B cell (primary cell): Measurements from ENCODE around the gene ASTN1. TPM values are rescaled to one million over a fixed set of nuclear protein-coding genes. Genes with fewer than 3 reads are reported as not detected.

ENCODE experiments used
- ATAC-seq: fragments of 200-7000 bp; cut with Tn5 transposase; one replicate; pipeline ENCODE4 v1.10.0; 2021; ENCODE audit warnings: low read depth, mild to moderate bottlenecking, moderate number of reproducible peaks, moderate library complexity
- CTCF ChIA-PET: fragments of 350-600 bp; sonication (Branson Sonifier 250); formaldehyde crosslinking; loops from one replicate; lab custom pipeline; 2021; ENCODE audit warnings: antibody characterized with exemption, inconsistent platforms; lab: Charles Lee
- POLR2A ChIA-PET: fragments of 350-600 bp; sonication (Branson Sonifier 250); formaldehyde crosslinking; loops from one replicate; lab custom pipeline; 2021; ENCODE audit warnings: antibody characterized with exemption; lab: Charles Lee
- DNase-seq: peaks from one replicate; pipeline ENCODE4 v3.0.0; 2013
- H2AFZ ChIP-seq: 2 replicates; pipeline ENCODE4 v1.6.1; 2012; ENCODE audit warnings: mild to moderate bottlenecking, low read depth, low read length; ENCODE audit not compliant: insufficient read depth, poor library complexity, severe bottlenecking
- H3K27ac ChIP-seq, 2 donors: 1 replicate in 1 of 2; 2 replicates in 1 of 2; pipeline ENCODE4 v1.5.1; 2012 to 2013; ENCODE audit warnings: low read length in 2 of 2, mild to moderate bottlenecking in 2 of 2, moderate library complexity in 1 of 2
- H3K27me3 ChIP-seq, 4 experiments: fragments of 200-600 bp in 1 of 4; sonication (generic) in 1 of 4; replicated peaks in 1 of 4; 1 replicate in 2 of 4; 2 replicates in 2 of 4; pipeline versions ENCODE4 v1.6.1 to v1.7.0; 2013 to 2016; ENCODE audit warnings: low read length in 3 of 4, mild to moderate bottlenecking in 2 of 4, mixed read lengths in 1 of 4, moderate library complexity in 1 of 4; ENCODE audit not compliant: insufficient read depth in 4 of 4, control insufficient read depth in 3 of 4; ENCODE audit errors: control extremely low read depth in 1 of 4
- H3K36me3 ChIP-seq, 2 experiments: replicated peaks in 1 of 2; 1 replicate in 1 of 2; 2 replicates in 1 of 2; pipeline versions ENCODE4 v1.6.1 to v1.7.1; 2013; ENCODE audit warnings: low read length in 1 of 2; ENCODE audit not compliant: insufficient read depth in 2 of 2, control insufficient read depth in 1 of 2; ENCODE audit errors: control extremely low read depth in 1 of 2, extremely low read depth in 1 of 2
- H3K4me1 ChIP-seq, 2 donors: fragments of 200-600 bp in 1 of 2; sonication (generic) in 1 of 2; 1 replicate in 1 of 2; 2 replicates in 1 of 2; pipeline versions ENCODE4 v1.5.1 to v1.6.1; 2013 to 2017; ENCODE audit warnings: low read length in 2 of 2; ENCODE audit not compliant: control insufficient read depth in 2 of 2, insufficient read depth in 2 of 2
- H3K4me2 ChIP-seq: replicated peaks from 2 replicates; pipeline ENCODE3; 2012; ENCODE audit warnings: mild to moderate bottlenecking, low read depth, low read length; ENCODE audit not compliant: poor library complexity, severe bottlenecking
- H3K4me3 ChIP-seq, 5 experiments: fragments of 200-600 bp in 1 of 5; sonication (generic) in 1 of 5; 1 replicate in 3 of 5; 2 replicates in 2 of 5; pipeline versions ENCODE4 v1.5.1 to v1.7.0; 2011 to 2016; ENCODE audit warnings: low read length in 4 of 5, mild to moderate bottlenecking in 4 of 5, low read depth in 2 of 5, control low read depth in 1 of 5, moderate library complexity in 1 of 5; ENCODE audit not compliant: insufficient read depth in 1 of 5; ENCODE audit errors: control extremely low read depth in 1 of 5, extremely low read depth in 1 of 5
- H3K79me2 ChIP-seq: fragments of 200-600 bp; sonication (generic); one replicate; pipeline ENCODE4 v1.6.0; 2016; ENCODE audit warnings: low read length; ENCODE audit not compliant: control insufficient read depth, insufficient read depth
- H3K9ac ChIP-seq: fragments of 200-600 bp; sonication (generic); 2 replicates; pipeline ENCODE4 v1.6.1; 2017; ENCODE audit warnings: mild to moderate bottlenecking, low read length, moderate library complexity
- H3K9me3 ChIP-seq, 3 donors: one replicate each; pipeline versions ENCODE4 v1.6.1 to v1.7.1; 2013; ENCODE audit warnings: low read length in 2 of 3; ENCODE audit not compliant: control insufficient read depth in 2 of 3, insufficient read depth in 1 of 3; ENCODE audit errors: control extremely low read depth in 1 of 3
- H4K20me1 ChIP-seq: 2 replicates; pipeline ENCODE4 v1.6.0; 2012; ENCODE audit warnings: mild to moderate bottlenecking, low read length; ENCODE audit not compliant: insufficient read depth, control insufficient read depth, poor library complexity, severe bottlenecking
- H3K27ac Mint-ChIP-seq: one replicate; pipeline ENCODE4 v1.8.0; 2021; ENCODE audit warnings: mixed read lengths
- H3K27me3 Mint-ChIP-seq: one replicate; pipeline ENCODE4 v1.8.0; 2021; ENCODE audit warnings: mixed read lengths
- H3K4me1 Mint-ChIP-seq: one replicate; pipeline ENCODE4 v1.8.0; 2021; ENCODE audit warnings: mixed read lengths
- H3K4me3 Mint-ChIP-seq: one replicate; pipeline ENCODE4 v1.8.0; 2021; ENCODE audit warnings: mixed read lengths
- H3K9me3 Mint-ChIP-seq: one replicate; pipeline ENCODE4 v1.8.0; 2022; ENCODE audit warnings: mixed read lengths; ENCODE audit not compliant: insufficient read depth
- EZH2 ChIP-seq: IDR thresholded peaks from 2 replicates; pipeline ENCODE4 v1.6.1; 2012; ENCODE audit warnings: borderline replicate concordance, low read depth, mild to moderate bottlenecking, moderate library complexity, low read length; ENCODE audit not compliant: insufficient read depth, poor library complexity, severe bottlenecking
- WGBS: methylation state at CpG from one replicate; pipeline ENCODE4 v1.1.5; 2013; ENCODE audit warnings: missing lambda C conversion rate; ENCODE audit not compliant: insufficient coverage; 5-methylcytosine and 5-hydroxymethylcytosine counted together
- intact Hi-C: fragments of 100-400 bp; cut with micrococcal nuclease; formaldehyde crosslinking; loops from one replicate; pipeline ENCODE4 v1.10.0; 2022
- polyA plus RNA-seq: library from polyadenylated mRNA; depleted of rRNA; stranded (reverse); fragments of >200 nt; gene quantifications from 2 replicates; pipeline ENCODE4 v1.2.3, GENCODE V29; 2012
- total RNA-seq, 2 donors: library from RNA; stranded (reverse); fragments of 120-200 nt in 1 of 2; gene quantifications; 1 replicate in 1 of 2; 2 replicates in 1 of 2; pipeline versions ENCODE4 v1.2.3 to v1.2.4, GENCODE V29; 2013 to 2022
- TF ChIP-seq, protein P1 (sequence below): fragments of 200-600 bp; IDR thresholded peaks from one replicate; pipeline ENCODE4 v1.8.0; 2022; ENCODE audit warnings: antibody characterized with exemption, mild to moderate bottlenecking

ASTN1 gene
- total and polyA plus RNA-seq, 2 donors (not counting 1 experiment from before 2014, with no cell fraction given): not detected

DNA sequence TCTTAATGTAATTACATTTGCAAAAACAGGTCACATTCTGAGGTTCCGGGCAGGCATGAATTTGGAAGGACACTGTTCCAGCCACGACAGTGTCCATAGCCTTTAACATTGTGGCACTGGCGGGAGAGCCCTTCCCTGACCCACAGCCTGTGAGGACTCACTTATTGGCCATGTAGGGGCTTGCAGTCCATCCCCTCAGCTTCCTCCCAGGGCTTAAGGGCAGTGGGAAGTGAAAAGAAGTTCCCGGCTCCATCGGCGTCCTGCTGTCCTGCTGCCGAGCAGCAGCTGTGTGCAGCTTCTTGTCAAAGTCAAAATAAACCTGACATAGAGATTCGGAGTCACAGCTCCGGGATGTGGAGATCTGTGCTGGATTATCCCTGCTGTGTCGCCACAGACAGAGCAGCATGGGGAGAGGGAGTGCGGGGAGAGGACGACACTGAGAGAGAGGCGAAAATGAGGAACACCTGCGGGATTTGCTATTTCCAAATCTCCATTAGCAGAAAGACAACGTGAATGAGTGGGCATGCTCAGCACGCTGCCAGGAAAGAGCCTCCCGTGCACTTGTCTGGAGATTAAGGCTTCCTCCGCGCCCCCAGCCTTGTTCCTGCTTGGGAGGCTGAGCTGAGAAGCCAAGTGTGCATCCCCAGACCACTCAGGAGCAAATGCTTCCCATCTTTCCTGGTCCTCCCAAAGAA, 260.3 kb downstream of the ASTN1 start:
- Histone ChIP-seq H3K4me2 (no peak overlapping the region), H3K36me3 (no peaks in the 10 kb centered on the region), H3K27me3 (no peaks in the 10 kb centered on the region), H4K20me1 (no peaks in the 10 kb centered on the region), H3K4me1 (no peaks in the 10 kb centered on the region), H3K9me3 (peaks cover 0 to 3% (median 0%) of the 10 kb centered on the region in 3 donors), H3K9ac (no peak overlapping the region), H3K79me2 (no peaks in the 10 kb centered on the region), H3K27ac (no peak overlapping the region), H3K4me3 (no peak overlapping the region), H2AFZ (no peak overlapping the region)
- Mint-ChIP-seq H3K4me3 (no peak overlapping the region), H3K27me3 (peaks cover 29% of the 10 kb centered on the region), H3K27ac (no peak overlapping the region), H3K9me3 (no peaks in the 10 kb centered on the region), H3K4me1 (no peaks in the 10 kb centered on the region)
- no peak for ATAC-seq
- DNase-seq: no peak
- intact Hi-C loops: no loop called here
- TF ChIP-seq, protein P1, sequence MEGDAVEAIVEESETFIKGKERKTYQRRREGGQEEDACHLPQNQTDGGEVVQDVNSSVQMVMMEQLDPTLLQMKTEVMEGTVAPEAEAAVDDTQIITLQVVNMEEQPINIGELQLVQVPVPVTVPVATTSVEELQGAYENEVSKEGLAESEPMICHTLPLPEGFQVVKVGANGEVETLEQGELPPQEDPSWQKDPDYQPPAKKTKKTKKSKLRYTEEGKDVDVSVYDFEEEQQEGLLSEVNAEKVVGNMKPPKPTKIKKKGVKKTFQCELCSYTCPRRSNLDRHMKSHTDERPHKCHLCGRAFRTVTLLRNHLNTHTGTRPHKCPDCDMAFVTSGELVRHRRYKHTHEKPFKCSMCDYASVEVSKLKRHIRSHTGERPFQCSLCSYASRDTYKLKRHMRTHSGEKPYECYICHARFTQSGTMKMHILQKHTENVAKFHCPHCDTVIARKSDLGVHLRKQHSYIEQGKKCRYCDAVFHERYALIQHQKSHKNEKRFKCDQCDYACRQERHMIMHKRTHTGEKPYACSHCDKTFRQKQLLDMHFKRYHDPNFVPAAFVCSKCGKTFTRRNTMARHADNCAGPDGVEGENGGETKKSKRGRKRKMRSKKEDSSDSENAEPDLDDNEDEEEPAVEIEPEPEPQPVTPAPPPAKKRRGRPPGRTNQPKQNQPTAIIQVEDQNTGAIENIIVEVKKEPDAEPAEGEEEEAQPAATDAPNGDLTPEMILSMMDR: no peak
- TF ChIP-seq EZH2: no peak
- CTCF ChIA-PET: no interaction called here
- POLR2A ChIA-PET: no interaction called here
- WGBS: 38% methylated on average over 16 of the region's 19 CpGs

DNA sequence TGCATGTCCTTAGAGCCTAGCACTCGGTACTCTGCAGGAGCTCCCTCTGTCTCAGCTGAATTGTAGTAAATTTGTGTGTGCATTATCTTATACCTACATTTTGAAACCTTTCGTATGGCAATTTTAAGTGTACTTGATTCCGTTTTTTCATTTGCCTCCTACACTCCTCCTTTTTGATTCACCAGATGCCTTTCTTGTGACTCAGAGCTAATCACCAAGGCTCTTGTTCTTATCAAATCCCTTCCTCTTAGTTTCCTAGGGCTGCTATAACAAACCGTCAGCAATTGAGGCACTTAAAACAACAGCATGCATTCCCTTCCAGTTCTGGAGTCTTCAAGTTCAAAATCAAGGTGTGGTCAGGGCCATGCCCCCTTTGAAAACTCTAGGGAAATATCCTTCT, 261.0 kb downstream of the ASTN1 start:
- no peaks in the 10 kb centered on the region for H3K9me3 Mint-ChIP-seq
- ChIA-PET CTCF (no interaction called here), POLR2A (no interaction called here)
- Histone ChIP-seq H4K20me1 (no peaks in the 10 kb centered on the region), H3K4me1 (no peaks in the 10 kb centered on the region), H2AFZ (no peak overlapping the region), H3K36me3 (no peaks in the 10 kb centered on the region), H3K9me3 (no peaks in the 10 kb centered on the region), H3K4me2 (no peak overlapping the region), H3K27ac (no peak overlapping the region), H3K27me3 (no peaks in the 10 kb centered on the region), H3K4me3 (no peak overlapping the region), H3K9ac (no peak overlapping the region), H3K79me2 (no peaks in the 10 kb centered on the region)
- no peaks in the 10 kb centered on the region for H3K4me1 Mint-ChIP-seq
- ATAC-seq (no peak), DNase-seq (no peak)
- TF ChIP-seq, protein P1: no peak
- TF ChIP-seq EZH2: no peak
- no peak overlapping the region for H3K4me3 Mint-ChIP-seq
- peaks cover 31% of the 10 kb centered on the region for H3K27me3 Mint-ChIP-seq
- intact Hi-C loops: no loop called here
- 88% methylated on average over 1 of the region's 4 CpGs for WGBS
- H3K27ac Mint-ChIP-seq: no peak overlapping the region
